Sciatic nerve (tissue), 2 donors: ENCODE results near the gene LTB. TPM values are rescaled to one million over a fixed set of nuclear protein-coding genes. Genes with fewer than 3 reads are reported as not detected.
"Not testable (repeated sequence)": the region's sequence is repeated elsewhere in the genome, so short reads cannot be mapped to it uniquely, and the experiment has no call there.

Experiments
- ATAC-seq: fragments of 200-7000 bp; cut with Tn5 transposase; one replicate; pipeline ENCODE4 v1.9.1; 2020; ENCODE audit warnings: mild to moderate bottlenecking, moderate library complexity
- DNase-seq: peaks from one replicate; pipeline ENCODE4 v3.0.0-alpha.2; 2020; ENCODE audit warnings: low spot score
- intact Hi-C: fragments of 100-400 bp; cut with DNase I; formaldehyde crosslinking; loops from one replicate; pipeline ENCODE4 v1.14.2; 2022
- total RNA-seq: library from RNA; stranded (reverse); fragmentation: NEBNext Ultra II Directional; extraction: Animal tissue kit (Norgen Biotek cat#: 25700); gene quantifications from one replicate; pipeline ENCODE4 v1.2.1, GENCODE V29; 2021
- donor health status: DM: no; HTN: no; CAD: no.
- donor health status: DM: no; HTN: no; CAD: no.

The LTB gene
- total RNA-seq, 1 donor from 2014 or later = 4.0 TPM

GRCh38 chr6:31558631-31559500 lies 23.4 kb downstream of the LTB start:
- DNase-seq (no peak), ATAC-seq (peak; percentile 77)

DNA sequence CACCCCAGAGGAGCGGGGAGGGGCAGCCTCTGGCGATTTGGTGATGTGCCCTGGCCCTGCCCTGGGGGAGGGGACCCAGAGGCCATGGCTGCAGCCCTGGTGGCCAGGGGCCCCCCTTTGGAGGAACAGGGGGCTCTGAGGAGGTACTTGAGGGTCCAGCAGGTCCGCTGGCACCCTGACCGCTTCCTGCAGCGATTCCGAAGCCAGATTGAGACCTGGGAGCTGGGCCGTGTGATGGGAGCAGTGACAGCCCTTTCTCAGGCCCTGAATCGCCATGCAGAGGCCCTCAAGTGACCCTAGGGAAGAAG lies 24.0 kb downstream of the LTB start:
- intact Hi-C loops = no loop called here
- DNase-seq = no peak
- no peak for ATAC-seq

More at GRCh38 chr6:31558631-31559500, 23.4 kb downstream of the LTB start:
- intact Hi-C loops = no loop called here

GRCh38 chr6:31557443-31558317 lies 24.5 kb downstream of the LTB start:
- ATAC-seq (no peak), DNase-seq (no peak)
- intact Hi-C loops = no loop called here

- intact Hi-C loops = no loop called here
- no peak for DNase-seq
These were observed 25.9 kb downstream of the LTB start for GRCh38 chr6:31556307-31556706.

DNA sequence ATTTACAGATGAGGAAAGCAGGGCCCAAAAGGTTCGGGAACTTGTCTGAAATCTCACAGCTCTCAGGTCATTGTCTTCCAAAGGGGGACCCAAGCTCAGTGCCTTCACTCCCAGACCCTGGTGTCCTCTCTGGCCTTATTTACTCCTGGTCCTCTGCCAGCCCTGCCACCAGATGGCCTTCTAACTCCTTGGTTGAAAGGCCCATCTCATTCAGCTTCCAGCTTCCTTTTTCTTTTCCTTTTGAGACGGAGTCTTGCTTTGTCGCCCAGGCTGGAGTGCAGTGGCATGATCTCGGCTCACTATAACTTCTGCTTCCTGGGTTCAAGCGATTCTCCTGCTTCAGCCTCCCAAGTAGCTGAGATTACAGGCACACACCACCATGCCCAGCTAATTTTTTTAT lies 30.9 kb downstream of the LTB start:
- intact Hi-C loops, ATAC-seq: not testable (repeated sequence)
- DNase-seq = peak; percentile 69

More at GRCh38 chr6:31556307-31556706, 25.9 kb downstream of the LTB start:
- no peak for ATAC-seq

DNA sequence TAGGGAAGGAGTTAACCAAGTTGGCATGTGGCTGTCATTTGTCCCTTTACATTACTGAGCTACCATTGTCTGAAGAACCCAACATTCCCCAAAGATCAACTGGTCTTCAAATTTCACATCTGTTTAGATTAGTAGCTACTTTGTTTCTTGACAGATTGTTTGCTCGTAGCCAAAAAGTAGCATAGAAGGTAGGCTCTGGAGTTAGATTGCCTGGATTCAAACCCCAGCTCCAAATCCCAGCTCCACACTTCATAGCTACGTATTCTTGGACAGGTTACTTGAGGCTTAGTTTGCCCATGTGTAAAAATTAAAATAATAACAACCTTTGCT lies 33.7 kb downstream of the LTB start:
- ATAC-seq (no peak), DNase-seq (no peak)
- intact Hi-C loops = loop anchor here (10.0 kb wide), 1 partner anchor 286 kb away; no protein-coding TSS in a partner anchor

- intact Hi-C loops = loop anchor here (2.0 to 10.0 kb wide), 2 partner anchors 51 to 287 kb away; no protein-coding TSS in a partner anchor
- ATAC-seq = no peak
- peak; percentile 67 for DNase-seq
These were observed 34.3 kb downstream of the LTB start for GRCh38 chr6:31547727-31548543.

GRCh38 chr6:31546958-31547726 lies 35.1 kb downstream of the LTB start, which contains the start of gene NFKBIL1:
NFKBIL1 (plus strand) TSS chr6:31547608; CDS start chr6:31547695, 87 bp downstream.
- DNase-seq (peak; percentile 96), ATAC-seq (peak; percentile 98)
- intact Hi-C loops = loop anchor here (2.0 to 10.0 kb wide), 2 partner anchors 52 to 288 kb away; no protein-coding TSS in a partner anchor

- intact Hi-C loops = loop anchor here (2.0 to 10.0 kb wide), 2 partner anchors 52 to 288 kb away; no protein-coding TSS in a partner anchor
- peak; percentile 83 for ATAC-seq
- peak; percentile 91 for DNase-seq
These were observed 35.8 kb downstream of the LTB start, which contains the start of gene ATP6V1G2 for GRCh38 chr6:31546339-31546957. ATP6V1G2 (minus strand) TSS chr6:31546608; CDS start chr6:31546559, 49 bp downstream.

- no peak for DNase-seq
- no peak for ATAC-seq
- intact Hi-C loops = loop anchor here (10.0 kb wide), 1 partner anchor 290 kb away; no protein-coding TSS in a partner anchor
These were observed 36.9 kb downstream of the LTB start for GRCh38 chr6:31545291-31545690.

DNA sequence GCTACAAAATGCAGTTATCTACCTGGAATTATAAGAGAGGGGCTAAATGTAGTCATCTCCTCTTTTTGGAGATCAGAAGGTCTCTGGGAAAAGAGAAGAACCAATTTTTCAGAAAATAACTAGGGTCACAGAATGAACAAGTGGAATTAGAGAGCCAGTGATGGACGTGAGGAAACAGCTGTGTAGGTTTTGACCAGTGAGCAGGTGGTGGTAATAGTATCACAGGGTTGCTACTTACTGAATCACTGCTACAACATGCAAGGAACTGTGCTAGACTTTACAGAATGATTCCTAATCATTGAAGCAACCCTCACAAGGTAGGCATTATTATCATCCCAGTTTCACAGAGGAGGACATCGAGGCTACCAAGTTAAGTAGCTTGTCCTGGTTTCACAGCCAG lies 37.5 kb downstream of the LTB start:
- intact Hi-C loops = loop anchor here (10.0 kb wide), 1 partner anchor 290 kb away; no protein-coding TSS in a partner anchor
- no peak for ATAC-seq
- DNase-seq = no peak

DNA sequence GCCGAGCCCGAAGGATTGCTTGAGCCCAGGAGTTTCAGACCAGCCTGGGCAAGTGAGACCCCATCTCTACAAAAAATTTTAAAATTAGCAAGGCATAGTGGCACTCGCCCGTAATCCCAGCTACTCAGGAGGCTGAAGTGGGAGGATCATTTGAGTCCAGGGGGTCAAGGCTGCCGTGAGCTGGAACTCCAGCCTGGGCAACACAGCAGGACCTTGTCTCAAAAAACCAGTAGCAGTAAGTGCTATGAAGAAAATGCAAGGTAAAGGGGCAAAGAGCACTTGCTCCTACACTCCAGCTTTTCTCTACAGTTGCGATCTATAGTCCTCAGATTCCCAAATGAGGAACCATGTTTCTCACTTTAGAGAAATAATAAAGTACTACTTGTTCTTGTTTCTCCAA lies 38.6 kb downstream of the LTB start:
- ATAC-seq (no peak), DNase-seq (no peak)
- intact Hi-C loops = loop anchor here (10.0 kb wide), 1 partner anchor 291 kb away; no protein-coding TSS in a partner anchor

DNA sequence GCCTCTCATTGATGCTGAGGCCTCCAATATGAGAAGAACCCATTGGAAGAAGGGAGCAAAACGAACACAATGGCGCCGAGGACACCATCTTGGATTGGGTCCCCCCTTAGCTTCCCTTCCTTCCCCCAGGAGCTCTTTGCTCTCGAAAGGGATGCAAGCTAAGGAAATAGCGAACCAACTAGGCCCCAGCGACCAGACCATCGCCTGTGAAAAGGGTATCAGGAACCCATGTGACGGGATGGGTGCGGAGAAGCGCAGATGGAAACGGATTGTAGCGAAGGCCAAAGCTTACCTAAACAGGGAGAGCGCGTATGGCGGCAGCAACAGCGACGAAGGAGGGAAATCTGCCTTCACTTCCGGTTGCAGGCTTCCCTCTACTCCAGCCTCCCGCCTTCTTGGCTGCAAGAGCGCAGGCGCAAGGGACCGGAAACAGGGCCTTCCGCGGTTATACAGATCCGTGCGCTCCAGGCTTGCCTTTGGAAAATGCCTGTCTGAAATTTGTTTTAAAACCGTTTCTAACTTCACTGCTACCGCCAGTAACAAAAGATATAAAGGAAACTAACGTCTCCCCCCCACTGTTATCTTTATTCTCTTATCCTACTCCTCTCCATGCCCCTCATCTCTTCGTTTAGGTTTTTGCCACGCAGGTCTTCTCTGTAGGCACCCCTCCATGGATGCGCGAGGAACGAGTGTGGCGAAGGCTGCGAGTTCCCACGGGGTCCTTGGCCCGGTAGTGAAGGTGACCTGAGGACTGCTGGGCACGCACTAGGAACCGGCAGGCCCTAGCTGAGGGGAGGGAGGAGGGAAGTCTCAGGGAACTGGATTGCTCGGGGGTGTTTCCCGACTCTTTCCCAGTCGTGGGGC lies 40.3 kb downstream of the LTB start, which contains the start of gene DDX39B:
Gene DDX39B, minus strand, starts transcription at position 346 of the 864 bp plus-strand sequence. CDS start 1,471 bp downstream, outside the sequence.
- ATAC-seq = peak; percentile 97
- intact Hi-C loops = loop anchor here (10.0 kb wide), 1 partner anchor 293 kb away; no protein-coding TSS in a partner anchor
- DNase-seq = peak; percentile 97

DNA sequence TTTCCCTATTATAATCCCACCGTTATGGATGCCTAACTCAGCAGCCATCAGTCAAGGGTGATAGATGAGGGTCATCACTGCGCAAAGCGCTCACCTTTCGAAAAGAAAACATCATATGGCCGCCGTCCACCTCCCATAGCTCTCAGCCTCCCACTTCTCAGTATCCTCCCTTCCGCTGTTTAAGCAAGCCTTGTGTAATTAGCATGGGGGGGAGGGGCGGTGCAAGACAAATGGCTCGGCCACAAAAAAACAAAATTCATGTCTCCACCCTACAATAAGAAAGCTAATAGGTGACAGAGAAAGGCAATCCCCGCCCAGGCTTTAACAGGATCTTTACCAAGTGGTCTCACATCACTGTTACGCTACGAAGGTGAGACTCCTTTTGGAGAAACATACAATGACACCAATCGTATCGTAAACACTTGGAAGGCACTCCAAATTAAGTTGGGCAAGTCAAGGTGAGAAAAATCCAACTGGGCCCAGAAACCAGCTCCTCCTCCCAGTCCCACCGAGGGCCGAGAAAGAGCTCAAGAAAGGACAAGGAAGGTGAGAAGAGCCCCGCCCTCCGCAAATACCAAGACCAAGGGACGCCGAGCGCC lies 41.1 kb downstream of the LTB start:
- DNase-seq (peak; percentile 65), ATAC-seq (peak; percentile 19)
- intact Hi-C loops = loop anchor here (10.0 kb wide), 1 partner anchor 294 kb away; no protein-coding TSS in a partner anchor

- intact Hi-C loops = loop anchor here (10.0 kb wide), 1 partner anchor 294 kb away; no protein-coding TSS in a partner anchor
- ATAC-seq = no peak
- no peak for DNase-seq
These were observed 41.6 kb downstream of the LTB start for GRCh38 chr6:31540640-31541039.
